AG20443 (cell line): ENCODE measurements around the gene HOXB3.

Source experiments
- DNase-seq: peaks from one replicate; pipeline ENCODE4 v3.0.0; 2012; ENCODE audit warnings: low spot score, mixed read lengths

HOXB3 gene

DNA sequence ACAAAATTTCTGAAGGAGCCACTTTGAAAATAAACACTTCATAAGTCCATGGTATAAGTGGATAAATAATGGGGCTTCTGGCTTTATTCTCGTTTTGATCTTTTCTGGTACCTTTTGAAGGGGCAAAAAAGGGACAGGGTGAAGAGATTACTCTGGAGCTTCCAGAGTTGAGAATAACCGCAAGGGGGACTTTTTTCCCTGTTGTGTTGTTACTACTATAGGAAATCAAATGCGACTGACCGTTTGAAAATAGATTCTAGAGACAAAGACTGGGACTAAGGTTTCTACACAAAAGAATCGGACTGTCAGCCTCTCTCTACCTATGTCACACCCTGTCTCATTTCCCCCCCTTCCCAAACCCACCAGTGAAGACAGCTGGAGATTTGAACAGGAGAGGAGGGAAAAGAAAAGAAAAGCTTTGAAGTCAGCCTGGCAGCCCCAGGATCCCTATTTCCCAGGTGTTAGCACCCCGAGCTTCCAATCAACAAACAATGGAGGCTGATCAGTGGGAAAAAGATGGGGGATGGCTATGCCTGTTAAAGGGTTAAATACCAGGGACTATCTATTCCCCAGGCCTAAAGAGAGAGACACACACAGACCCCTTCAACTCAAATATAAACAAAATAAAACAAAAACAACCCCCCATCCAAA lies 20.2 kb downstream of the HOXB3 start:
- no peak for DNase-seq

DNA sequence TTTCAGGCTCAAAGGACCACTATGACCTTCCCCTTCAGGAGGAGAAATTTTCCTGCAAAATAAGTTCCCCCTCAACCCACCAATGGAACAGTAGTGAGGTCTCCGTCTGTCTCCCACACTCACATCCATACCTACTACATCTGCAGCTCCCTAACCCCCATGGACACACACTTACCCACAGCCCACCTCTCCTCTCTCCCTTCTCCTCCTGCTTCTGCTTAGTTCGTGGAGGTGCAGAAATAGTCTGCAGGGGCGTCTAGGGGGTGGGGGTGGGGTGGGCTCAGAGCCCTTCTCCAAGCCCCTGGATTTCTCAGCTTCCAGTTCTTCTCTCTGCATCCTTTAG lies 20.8 kb downstream of the HOXB3 start:
- no peak for DNase-seq

DNA sequence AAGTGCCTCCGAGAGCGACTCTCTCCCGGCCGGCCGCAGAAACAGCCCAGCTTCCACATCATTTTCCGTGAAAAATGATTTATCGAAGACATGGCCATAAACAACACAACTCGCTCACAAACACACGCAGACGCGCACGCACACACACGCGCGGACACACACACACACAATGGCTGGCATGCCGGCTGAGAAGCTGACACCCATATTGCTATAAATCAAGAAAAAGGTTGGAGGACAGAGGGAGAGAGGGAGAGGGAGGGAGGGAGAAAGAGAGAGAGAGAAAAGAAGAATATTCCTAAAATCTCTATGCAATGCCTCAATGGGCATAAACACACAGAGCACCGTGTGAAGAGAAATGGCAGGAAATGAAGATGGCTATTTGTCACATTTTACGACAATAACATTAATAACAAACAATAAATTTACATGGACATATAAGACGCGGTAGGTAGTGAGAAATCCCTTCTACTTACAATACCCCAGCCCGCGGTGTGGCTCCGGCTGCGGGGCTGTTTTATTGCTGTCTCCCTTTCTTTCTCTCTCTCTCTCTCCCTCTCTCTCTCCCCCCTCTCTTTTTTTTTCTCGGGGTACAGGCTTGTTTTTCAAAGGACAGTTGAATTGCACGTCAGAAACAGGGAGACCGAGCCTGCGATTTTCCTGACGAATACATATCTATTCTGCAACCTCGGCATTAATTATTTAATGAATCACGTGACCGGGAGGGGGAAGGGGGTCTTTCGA lies 21.4 kb downstream of the HOXB3 start:
- DNase-seq = peak; percentile 26

DNA sequence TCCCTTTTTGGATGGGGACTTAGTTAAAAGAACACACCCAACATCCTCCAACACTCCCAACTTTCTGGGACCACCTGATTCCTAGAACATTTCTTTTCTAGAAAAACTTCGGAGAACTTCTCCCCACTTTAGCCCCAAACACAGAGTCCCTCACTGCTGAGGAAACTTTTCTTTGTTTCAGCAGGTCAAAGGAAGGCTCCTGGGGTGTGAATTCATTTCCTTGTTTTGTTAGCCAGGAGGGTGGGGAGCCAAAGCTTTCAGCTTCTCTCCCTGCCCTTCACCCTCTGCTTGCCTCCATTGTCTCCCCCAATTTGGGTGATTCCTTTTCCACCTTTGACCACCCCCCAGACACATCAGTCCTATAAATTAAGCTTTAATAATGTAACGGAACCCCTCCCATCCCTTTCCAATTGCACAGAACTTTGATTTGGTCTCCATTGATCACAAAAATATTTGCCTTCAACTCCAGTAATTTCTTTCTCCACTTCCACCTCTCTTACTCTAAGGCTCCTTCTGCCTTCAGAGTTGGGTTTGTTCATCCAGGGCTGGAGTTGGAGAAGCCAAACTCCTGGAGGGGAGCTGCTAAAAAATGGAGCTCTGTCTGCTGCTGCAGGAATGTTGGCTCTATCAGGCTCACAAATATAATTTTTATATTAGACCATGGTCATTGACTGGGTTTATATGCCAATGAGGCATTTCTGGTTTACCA lies 22.2 kb downstream of the HOXB3 start:
- DNase-seq = no peak

DNA sequence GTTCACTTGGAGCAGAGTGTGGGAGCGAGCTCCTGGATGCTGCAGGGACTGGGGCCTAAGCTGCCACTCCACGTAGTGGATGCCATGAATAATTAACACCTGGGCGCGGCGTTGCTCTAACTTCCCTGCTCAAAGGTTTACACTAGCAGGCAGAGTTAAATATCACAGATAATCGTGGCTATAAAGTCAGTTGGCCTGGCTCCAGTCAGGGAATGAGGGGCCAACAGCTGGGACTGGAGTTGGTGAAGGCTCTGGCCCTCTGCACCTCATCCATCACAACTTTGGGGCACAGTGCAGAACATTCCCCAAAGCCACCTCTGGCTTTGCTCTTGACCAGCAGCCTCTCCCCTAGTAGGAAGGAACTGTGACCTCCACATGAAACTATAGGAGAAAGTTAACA lies 22.8 kb downstream of the HOXB3 start:
- no peak for DNase-seq

DNA sequence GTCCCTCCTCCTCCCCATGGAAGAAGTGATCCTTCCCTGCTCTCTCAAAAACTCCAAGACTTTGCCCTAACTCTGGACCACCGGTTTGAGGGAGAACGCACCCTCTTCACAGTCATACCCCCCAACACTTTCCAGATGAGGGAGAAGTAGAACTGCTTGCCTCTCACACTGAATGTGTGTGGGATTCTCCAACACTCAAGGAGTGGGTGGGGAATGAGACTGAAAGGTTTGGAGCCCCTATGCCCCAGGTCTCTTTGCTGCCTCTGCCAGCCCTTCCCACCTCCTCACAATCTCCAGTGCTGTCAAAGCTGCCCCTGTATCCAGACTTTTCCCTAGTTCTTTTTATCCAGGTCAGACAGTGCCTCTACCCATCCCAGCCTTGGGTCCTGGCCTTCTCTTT lies 23.3 kb downstream of the HOXB3 start:
- no peak for DNase-seq

DNA sequence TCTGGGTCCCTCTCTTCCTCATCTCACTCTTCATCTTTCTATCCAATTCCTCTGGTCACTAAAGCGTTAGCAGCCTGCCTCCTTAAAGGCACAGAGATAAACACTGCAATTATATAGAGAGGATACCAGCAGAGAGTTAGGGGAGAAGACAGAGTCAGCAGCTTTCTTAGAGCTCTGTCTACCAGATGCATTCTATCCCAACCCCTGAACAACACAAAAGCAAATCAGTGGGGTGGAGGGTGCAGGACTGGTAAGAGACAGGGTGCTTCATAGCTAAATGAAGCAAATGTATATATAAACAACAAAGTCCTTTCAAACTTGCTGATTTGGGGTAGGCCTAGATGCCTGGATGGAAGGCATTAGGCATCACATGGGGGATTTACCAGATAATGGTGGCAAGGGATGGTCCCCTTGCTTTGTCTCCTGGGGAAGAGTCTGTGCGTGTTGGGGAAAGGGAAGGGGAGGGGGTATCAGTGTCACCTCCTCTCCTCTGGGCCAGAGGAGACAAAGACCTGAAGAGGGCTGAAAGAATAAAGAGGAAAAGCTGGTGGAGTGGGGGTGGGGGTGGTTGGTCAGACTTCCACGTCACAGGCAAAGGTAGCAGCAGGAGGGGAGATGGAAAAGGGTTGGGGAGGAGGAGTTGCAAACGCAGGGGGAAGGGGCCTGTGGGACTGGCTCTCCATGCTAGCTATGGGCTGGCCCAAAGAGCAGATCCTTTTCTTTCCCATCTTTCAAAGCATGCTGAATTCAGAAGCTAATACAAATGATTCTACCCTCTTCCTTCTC lies 23.9 kb downstream of the HOXB3 start:
- DNase-seq = no peak

DNA sequence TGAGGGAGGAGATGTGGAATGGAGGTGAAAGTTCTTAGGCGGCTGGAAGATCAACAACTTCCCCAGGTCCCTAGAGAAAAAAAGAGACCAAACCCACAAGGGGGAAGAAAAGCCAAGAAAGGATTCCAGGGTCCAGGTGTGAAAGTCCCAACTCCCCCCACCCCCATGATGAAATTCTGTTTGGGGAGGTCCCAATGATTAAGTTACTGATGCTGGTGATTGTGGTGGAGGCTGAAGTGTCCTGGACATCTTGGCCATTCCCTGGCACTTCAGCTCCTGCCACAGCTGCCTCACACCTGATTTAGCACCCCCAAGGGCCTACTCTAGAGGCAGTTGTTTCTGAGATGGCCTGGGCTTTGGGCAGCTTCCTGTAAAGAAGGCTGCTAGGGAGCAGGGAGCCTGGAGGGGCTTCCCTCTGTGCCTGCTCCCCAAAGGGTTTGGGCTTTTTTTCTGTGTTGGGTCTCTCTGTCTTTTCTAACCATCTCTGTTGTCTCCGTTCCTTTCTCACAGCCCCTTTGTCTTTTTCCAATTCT lies 25.0 kb downstream of the HOXB3 start:
- DNase-seq = no peak

DNA sequence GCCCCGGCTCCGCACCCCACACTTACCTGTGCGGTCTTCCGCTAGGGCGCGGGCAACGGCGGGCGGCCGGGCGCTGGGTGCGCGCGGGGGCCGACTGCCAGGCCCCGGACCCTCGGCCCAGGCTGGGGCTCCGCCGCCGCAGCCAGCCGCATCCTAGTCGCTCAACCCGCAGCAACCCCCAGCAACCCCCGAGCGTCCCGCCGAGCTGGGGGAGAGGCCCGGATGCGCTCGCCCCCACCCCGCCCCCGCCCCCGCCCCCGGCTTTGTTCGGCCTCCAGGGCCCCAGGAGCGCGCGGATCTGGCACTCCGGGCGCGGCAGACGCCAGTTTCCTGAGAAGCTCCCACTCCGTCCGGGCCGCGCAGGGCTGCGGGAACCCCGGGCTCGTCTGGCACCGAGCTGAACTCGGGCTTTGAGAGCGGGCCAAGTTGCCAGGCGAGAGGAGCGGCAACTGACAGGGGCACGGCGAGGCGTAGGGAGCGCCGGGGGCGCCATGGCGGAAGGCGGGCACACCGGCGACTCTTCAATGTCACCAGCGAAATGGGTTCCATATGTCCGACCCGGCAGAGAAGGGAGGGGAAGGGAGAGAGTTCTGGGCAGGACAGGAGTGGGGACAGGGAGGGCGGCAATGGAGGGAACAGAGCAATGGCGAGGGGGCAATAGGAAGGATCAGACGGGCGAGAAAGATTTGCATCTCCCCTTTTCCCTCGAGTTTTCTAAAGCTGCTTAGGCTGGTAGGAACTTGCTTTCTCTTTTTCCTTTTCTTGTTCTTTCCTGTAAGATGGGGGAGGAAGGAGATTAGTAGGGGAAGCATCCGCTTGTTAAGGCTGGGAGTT lies 25.6 kb downstream of the HOXB3 start:
- DNase-seq = peak; percentile 78

DNA sequence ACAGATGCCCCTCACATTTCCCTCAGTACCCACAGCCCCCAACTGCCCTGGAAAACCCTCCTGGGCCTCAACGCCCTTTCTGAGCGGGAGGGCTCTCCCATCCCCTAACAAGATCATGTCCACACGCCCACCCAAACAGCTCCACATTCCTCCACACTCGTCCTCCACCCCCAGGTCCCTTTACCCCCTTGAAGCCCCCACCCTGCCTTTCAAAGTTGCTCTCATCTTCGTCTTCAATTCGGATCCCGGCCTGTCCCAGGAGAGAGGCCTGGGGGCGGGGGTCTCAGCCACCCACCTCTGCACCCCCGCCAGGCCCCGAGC lies 26.2 kb downstream of the HOXB3 start:
- DNase-seq = no peak

DNA sequence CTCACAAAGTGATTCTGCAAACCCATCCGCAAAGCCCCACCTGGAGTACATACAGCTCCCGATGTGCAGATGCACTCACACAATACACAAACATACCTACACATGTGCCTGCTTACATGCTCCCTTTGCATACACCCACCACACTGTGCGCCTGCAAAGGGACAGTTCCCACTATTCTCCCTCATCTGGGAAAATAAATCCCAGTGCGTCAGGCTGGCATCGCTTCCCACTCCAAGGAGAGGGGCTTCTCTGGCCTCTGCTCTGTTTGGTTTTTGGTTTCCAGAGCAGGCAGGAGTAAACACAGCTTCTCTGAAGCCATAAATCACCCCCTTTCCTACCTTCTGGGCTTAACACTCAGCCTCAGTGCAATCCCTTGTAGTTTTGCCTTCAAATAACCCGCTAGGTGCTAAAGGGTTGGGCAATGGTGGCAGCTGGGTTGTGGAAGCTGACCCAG lies 26.6 kb downstream of the HOXB3 start:
- no peak for DNase-seq

DNA sequence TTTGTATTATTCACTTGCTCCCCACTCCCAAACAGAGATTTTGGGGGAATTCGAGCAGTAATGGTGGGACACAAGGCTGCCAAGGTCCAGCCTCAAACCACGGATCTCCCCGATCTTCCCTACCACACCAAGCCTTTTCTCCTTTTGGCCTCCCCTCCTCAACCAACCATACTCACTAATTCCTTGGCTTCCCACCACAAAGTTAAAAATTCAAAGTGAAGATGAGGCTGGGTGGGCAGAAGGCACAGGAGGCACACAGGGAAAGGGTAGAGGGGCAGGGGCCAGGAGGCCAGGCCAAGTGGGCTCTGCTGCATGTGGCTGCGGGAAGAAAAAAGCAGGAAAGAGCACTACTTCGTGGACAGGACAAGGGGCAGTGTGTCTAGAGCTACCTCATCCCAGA lies 27.1 kb downstream of the HOXB3 start:
- DNase-seq = no peak

DNA sequence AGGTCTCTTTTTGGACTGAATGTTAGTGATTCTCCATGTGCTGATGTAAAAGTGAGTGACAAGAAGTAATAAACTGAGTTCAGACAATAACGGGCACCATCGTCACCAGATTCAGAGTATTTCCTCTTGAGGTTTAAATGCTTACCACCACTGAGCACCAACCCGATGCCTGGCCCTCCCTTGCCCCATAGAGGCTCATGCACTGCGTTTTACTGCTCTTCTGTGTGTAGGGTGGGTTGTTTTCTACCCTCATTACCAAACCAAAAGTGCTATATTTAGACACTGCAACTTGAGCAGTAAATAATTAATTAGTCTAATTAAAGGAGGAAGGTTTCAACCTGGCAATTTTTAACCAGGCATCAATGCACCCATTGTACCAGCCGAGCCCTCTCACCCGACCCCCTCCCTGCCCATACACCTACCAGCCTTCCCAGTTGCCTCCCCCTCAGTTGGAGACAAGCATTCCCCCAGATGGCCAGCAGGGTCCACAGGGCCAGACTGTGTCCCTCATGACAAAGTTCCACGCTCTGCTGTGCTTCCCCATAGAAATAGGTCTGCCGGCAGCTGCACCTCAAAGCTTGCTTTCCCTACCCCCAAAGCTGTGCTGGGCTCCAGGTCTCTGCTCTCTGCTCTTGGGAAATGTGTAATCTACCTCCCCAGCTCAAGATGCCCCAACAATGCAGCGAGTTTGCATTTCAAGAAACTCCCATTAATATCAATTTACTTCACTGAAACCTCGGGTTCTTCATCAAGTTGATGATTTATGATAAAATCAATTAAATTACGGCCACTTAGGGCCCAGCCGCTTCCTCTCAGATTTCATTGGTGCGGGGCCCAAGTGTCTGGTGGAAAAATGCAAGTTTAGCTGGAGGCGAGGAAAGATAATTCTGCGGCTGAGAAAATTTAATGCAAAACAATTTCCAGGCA lies 27.9 kb downstream of the HOXB3 start:
- DNase-seq = peak; percentile 51

DNA sequence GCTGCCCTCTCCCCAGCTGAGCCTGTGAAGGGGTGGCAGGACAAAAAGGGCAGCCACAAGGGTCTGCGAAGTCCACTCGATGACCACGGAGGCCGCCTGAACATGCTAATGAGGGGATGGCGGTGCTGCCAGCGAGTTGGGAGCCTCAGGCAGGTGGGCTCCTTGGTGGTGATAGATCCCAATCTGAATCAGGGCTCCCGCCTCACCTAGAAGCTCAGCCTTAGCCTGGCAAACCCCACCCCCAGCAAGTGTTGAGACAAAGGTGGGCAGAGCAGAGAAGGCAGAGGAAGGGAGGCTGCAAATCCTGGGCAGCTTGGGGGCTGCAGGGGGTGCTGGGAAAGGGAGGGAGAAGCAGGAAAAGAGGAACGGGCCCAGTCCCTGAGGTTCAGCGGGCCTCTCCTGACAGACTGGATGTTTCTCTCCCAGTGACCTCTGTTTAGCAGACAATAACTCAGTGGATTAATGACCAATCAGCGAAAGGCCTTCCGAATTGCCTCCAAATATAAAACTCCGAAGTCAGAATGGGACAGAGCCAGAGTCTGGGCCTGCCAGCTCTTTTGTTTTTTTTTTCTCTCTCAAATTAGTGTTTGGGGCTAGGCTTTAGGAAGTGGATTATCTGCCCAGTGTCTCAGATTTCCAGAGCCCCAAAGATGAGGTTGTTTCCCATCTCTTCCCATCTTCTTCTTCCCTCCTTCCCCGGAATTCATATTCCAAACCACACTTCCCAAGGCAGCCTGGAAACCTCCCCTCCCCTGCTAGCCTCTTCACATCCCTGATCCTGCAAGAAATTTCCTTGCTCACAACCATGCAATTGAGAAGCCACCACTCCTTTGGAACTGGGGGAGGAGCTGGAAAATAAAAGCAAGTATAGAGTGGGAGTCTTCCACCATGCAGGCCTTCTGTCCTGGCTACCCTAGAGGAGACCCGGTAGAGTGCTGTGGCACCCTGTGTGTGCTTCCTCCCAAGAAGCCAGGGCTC lies 29.9 kb downstream of the HOXB3 start:
- DNase-seq = no peak

DNA sequence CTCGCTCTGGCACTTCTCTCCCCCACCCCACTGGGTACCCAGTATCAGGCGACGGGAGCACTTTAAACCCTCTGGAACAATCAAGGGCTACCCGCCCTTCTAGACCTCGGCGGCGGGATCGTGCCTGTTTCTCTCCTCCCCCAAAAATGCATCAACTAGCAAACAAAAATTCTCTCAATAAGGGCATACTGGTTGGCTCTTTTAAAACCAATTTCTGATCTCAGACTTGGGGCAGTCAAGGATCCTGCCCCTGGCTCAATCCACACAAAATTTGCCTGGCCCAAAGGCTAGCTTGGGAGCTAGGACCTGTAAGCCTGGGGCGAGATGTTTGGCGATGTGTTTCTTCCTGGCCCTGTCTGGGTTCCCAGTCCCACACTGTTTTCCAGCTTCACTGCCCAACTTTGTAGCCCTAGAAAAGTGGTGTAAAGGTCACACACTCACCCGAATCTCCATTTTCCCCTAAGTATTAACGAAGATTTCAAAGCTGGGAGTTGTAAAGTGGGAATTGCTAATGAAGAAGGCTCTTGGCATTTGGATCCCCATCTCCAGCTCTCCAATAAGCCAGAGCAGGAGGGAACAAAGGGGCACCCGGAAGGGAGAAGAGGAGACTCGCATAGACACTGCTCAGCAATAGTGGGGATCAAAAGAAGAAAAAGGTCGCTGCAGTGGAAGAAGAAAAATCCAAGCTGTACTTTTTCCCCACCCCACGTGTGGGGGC lies 30.8 kb downstream of the HOXB3 start:
- no peak for DNase-seq

DNA sequence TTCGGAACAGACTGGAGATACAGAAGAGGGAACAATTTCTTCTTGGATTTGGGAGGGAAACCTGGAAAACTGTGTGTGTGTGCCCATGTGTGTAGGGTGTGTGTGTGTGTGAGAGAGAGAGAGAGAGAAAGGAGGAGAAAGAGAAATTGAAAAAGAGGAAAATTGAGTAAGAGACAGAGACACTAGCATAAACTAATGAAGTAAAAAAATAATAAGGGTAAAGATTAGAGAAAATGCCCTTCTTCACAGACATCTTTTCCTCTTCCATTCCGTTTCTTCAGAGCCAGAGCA lies 31.3 kb downstream of the HOXB3 start:
- DNase-seq = no peak

DNA sequence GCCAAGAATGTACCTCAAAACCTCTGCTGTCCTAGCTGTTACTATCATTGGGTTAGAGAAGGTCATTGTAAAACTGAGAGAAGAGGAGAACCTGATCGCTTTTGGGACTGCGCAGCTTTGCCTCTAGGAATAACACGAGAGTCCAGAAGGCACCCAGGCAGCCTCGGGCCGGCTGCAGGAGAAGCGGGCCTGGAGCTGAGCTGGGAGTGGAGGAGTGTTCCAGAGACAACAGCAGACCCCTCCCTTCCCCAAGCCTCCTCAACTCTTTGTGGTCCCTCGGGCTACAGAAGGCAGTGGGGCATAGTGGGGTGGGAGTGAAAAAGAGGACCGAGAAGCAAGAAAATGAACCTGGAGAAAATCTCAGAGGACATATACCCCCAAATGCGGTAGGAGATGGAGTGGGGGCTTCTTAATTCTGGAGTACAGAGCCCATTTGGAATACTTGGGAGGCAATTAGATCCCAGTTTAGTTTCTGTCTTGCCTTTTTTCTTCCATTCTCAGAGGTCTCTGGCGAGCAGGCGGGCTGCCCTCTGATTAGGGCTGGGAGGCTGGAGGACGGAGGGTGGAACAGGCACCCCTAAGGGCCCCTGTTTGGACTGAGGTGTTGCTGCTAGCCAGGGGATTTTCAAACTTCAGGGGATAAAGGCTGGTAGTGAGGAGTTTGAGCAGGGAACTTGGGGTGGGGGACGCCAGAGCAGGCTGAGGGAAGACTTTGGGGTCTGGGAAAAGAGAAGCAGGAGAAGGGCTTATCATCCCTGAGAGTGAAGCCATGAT lies 31.8 kb downstream of the HOXB3 start:
- no peak for DNase-seq
